ENCODE data around the gene SMTNL2.
"Not testable (repeated sequence)": the region's sequence is repeated elsewhere in the genome, so short reads cannot be mapped to it uniquely, and the experiment has no call there.

Gene SMTNL2

DNA sequence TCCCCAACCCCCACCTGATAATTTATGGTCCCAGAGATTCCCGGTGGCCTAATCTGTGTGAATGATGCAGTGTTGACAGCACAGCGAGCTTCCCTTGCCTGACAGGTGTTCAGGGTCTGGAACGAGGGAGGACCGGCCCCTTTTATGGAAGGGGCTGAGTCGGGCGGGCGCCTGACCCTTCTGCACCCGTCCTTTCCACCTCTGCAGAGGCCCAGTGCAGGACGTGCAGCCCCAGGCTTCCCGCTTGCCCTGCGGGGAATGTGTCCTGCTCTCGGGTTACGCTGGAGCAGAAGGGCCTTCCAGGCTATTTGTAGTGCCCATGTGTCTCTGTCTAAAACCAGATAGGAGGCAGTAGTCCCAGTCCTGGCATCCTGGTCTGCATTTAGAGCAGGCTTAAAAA lies 16.2 kb downstream of the SMTNL2 start:
- Histone ChIP-seq H3K4me1 (ENCODE audit: insufficient read depth, low read length) (peaks cover 15% of the 10 kb centered on the region; the same call in 1 of the 2 replicates), H3K9ac (ENCODE audit: low read depth, low read length) (no peak overlapping the region), H3K27me3 (ENCODE audit: insufficient read depth, low read length) (no peaks in the 10 kb centered on the region), H3K9me3 (ENCODE audit: insufficient read depth, low read depth, low read length) (no peaks in the 10 kb centered on the region), H3K27ac (ENCODE audit: low read length) (no peak overlapping the region), H3K36me3 (ENCODE audit: insufficient read depth, low read depth, low read length) (no peaks in the 10 kb centered on the region), H3K4me3 (ENCODE audit: low read length) (peak overlapping the region; percentile 47)

DNA sequence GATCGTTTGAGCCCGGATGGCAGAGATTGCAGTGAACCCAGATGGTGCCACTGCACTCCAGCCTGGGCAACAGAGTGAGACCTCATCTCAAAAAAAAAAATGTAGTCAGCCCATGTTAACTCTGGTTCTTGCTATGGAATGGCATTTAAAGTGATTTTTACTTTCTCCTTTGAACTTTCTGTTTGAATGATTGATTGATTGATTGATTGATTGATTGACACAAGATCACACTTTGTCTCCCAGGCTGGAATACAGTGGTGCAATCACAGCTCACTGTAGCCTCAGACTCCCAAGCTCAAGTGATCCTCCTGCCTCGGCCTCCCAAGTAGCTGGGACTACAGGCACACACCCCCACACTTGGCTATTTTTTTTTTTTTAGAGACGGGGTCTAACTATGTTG lies 17.0 kb downstream of the SMTNL2 start:
- H3K4me3 ChIP-seq (ENCODE audit: low read length), result no peak overlapping the region
- no peaks in the 10 kb centered on the region for H3K9me3 ChIP-seq (ENCODE audit: insufficient read depth, low read depth, low read length)
- no peaks in the 10 kb centered on the region for H3K27me3 ChIP-seq (ENCODE audit: insufficient read depth, low read length)
- H3K9ac ChIP-seq (ENCODE audit: low read depth, low read length), result no peak overlapping the region
- H3K4me1 ChIP-seq (ENCODE audit: insufficient read depth, low read length), result peaks cover 15% of the 10 kb centered on the region; the same call in 1 of the 2 replicates
- no peak overlapping the region for H3K27ac ChIP-seq (ENCODE audit: low read length)
- no peaks in the 10 kb centered on the region for H3K36me3 ChIP-seq (ENCODE audit: insufficient read depth, low read depth, low read length)

DNA sequence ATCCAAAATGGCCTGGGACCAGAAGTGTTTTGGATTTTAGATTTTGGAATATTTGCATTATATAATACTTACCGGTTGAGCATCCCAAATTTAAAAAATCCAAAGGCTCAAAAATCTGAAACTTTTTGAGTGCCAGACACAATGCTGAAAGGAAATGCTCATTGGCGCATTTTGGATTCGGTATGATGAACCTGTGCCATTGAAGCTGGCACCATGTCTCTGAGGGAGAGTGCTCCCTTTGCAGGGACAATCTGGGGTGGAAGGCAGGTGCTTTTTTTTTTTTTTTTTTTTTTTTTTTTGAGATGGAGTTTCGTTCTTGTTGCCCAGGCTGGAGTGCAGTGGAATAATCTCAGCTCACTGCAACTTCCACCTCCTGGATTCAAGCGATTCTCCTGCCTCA lies 17.7 kb downstream of the SMTNL2 start:
- H3K36me3 ChIP-seq (ENCODE audit: insufficient read depth, low read depth, low read length), result no peaks in the 10 kb centered on the region
- H3K4me1 ChIP-seq (ENCODE audit: insufficient read depth, low read length), result peaks cover 15% of the 10 kb centered on the region; the same call in 1 of the 2 replicates
- H3K4me3 ChIP-seq (ENCODE audit: low read length), result no peak overlapping the region
- H3K9ac ChIP-seq (ENCODE audit: low read depth, low read length), result no peak overlapping the region
- no peaks in the 10 kb centered on the region for H3K9me3 ChIP-seq (ENCODE audit: insufficient read depth, low read depth, low read length)
- H3K27me3 ChIP-seq (ENCODE audit: insufficient read depth, low read length), result no peaks in the 10 kb centered on the region
- no peak overlapping the region for H3K27ac ChIP-seq (ENCODE audit: low read length)

GRCh38 chr17:4604111-4604644 lies 19.8 kb downstream of the SMTNL2 start:
- no peak overlapping the region; the same call in 1 of the 2 replicates for H3K9ac ChIP-seq (ENCODE audit: low read depth, low read length)
- H3K27ac ChIP-seq (ENCODE audit: low read length), result no peak overlapping the region
- H3K4me3 ChIP-seq (ENCODE audit: low read length), result no peak overlapping the region
- no peaks in the 10 kb centered on the region for H3K27me3 ChIP-seq (ENCODE audit: insufficient read depth, low read length)
- no peaks in the 10 kb centered on the region for H3K36me3 ChIP-seq (ENCODE audit: insufficient read depth, low read depth, low read length)
- no peaks in the 10 kb centered on the region for H3K9me3 ChIP-seq (ENCODE audit: insufficient read depth, low read depth, low read length)
- H3K4me1 ChIP-seq (ENCODE audit: insufficient read depth, low read length), result peaks cover 19% of the 10 kb centered on the region; the same call in 1 of the 2 replicates

DNA sequence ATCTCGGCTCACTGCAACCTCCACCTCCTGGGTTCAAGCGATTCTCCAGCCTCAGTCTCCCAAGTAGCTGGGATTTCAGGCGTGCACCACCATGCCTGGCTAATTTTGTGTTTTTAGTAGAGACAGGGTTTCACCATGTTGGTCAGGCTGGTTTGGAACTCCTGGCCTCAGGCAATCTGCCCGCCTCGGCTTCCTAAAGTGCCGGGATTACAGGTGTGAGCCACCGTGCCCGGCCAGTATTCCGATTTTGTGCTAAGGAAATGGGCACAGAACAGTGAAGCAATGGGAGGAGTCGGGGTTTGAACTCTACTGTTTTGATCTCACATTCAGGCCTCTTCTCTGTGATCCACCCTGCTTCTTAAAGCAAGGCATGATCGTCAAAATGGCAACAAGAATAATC lies 20.4 kb downstream of the SMTNL2 start:
- not testable (repeated sequence) for H3K27ac ChIP-seq (ENCODE audit: low read length); H3K27me3 ChIP-seq (ENCODE audit: insufficient read depth, low read length); H3K9me3 ChIP-seq (ENCODE audit: insufficient read depth, low read depth, low read length); H3K36me3 ChIP-seq (ENCODE audit: insufficient read depth, low read depth, low read length); H3K4me3 ChIP-seq (ENCODE audit: low read length); H3K9ac ChIP-seq (ENCODE audit: low read depth, low read length)
- H3K4me1 ChIP-seq (ENCODE audit: insufficient read depth, low read length), result peaks cover 14% of the 10 kb centered on the region; the same call in 1 of the 2 replicates

DNA sequence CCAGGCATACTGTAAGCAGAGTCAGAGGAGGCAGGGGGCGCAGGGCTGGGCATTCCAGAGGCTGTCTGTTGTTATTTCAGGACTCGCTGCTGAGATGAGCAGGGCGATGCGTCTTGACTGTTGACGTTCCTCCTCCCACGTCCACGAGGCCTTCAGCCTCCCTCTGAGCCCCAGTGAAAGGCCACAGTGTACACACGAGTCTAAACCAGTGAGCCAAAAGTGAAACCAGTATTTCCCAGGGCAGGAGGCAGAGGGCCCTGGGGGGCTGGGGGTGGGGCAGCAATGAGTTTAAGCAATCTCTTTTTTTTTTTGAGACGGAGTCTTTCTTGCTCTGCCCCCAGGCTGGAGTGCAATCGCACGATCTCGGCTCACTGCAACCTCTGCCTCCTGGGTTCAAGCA lies 21.5 kb downstream of the SMTNL2 start:
- no peaks in the 10 kb centered on the region for H3K27me3 ChIP-seq (ENCODE audit: insufficient read depth, low read length)
- no peaks in the 10 kb centered on the region for H3K36me3 ChIP-seq (ENCODE audit: insufficient read depth, low read depth, low read length)
- H3K4me3 ChIP-seq (ENCODE audit: low read length), result no peak overlapping the region
- no peak overlapping the region for H3K9ac ChIP-seq (ENCODE audit: low read depth, low read length)
- peaks cover 5% of the 10 kb centered on the region; the same call in 1 of the 2 replicates for H3K4me1 ChIP-seq (ENCODE audit: insufficient read depth, low read length)
- H3K27ac ChIP-seq (ENCODE audit: low read length), result no peak overlapping the region
- H3K9me3 ChIP-seq (ENCODE audit: insufficient read depth, low read depth, low read length), result no peaks in the 10 kb centered on the region

DNA sequence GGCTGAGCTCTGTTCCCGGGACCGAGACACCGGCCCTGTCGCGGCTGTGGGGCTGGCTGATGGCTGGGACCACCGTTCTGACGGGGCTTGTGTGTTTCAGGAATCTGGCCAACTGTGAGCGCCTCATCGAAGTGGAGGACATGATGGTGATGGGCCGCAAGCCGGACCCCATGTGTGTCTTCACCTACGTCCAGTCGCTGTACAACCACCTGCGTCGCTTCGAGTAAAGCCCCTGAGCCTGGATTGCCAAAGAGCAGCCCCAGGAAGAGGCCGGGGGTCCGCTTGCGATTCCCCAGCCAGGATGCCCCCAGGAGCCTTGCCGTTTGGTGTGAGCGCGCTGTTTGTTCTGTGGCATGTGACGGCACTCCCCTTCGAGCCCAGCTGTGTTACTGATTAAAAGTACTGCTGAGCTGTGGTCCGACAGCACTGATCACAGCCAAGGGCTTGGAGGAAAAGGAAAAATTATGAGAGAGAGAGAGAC lies 23.0 kb downstream of the SMTNL2 start:
- Histone ChIP-seq H3K27ac (ENCODE audit: low read length) (no peak overlapping the region), H3K36me3 (ENCODE audit: insufficient read depth, low read depth, low read length) (no peaks in the 10 kb centered on the region), H3K9me3 (ENCODE audit: insufficient read depth, low read depth, low read length) (no peaks in the 10 kb centered on the region), H3K4me3 (ENCODE audit: low read length) (no peak overlapping the region), H3K4me1 (ENCODE audit: insufficient read depth, low read length) (peaks cover 4% of the 10 kb centered on the region; the same call in 1 of the 2 replicates), H3K27me3 (ENCODE audit: insufficient read depth, low read length) (no peaks in the 10 kb centered on the region), H3K9ac (ENCODE audit: low read depth, low read length) (no peak overlapping the region; the same call in 1 of the 2 replicates)

- H3K36me3 ChIP-seq (ENCODE audit: insufficient read depth, low read depth, low read length), result no peaks in the 10 kb centered on the region
- no peak overlapping the region for H3K4me3 ChIP-seq (ENCODE audit: low read length)
- no peak overlapping the region for H3K27ac ChIP-seq (ENCODE audit: low read length)
- H3K27me3 ChIP-seq (ENCODE audit: insufficient read depth, low read length), result no peaks in the 10 kb centered on the region
- peaks cover 4% of the 10 kb centered on the region; the same call in 1 of the 2 replicates for H3K4me1 ChIP-seq (ENCODE audit: insufficient read depth, low read length)
- H3K9ac ChIP-seq (ENCODE audit: low read depth, low read length), result no peak overlapping the region; the same call in 1 of the 2 replicates
- no peaks in the 10 kb centered on the region for H3K9me3 ChIP-seq (ENCODE audit: insufficient read depth, low read depth, low read length)
Observed at GRCh38 chr17:4607773-4608187, 23.5 kb downstream of the SMTNL2 start.

DNA sequence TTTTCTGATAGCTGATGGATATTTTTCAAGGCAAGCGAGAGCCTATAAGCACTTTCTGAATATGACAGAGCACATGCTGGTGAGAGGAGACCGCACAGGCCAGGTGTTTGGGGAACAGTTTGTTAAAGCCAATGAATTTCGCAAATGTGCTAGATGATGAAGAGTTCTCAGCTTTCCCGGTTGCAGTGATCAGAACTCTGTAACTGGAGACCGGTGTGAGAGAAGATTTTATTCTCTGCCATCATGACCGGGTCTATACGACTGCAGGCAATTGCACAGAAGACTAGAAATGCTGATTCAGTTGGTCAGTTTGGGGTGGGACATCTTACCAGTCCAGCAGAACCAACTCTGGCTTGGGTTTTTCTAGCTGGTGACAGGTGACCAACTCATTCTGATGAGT lies 25.4 kb downstream of the SMTNL2 start:
- Histone ChIP-seq H3K9me3 (ENCODE audit: insufficient read depth, low read depth, low read length) (no peaks in the 10 kb centered on the region), H3K27me3 (ENCODE audit: insufficient read depth, low read length) (no peaks in the 10 kb centered on the region), H3K9ac (ENCODE audit: low read depth, low read length) (no peak overlapping the region), H3K4me1 (ENCODE audit: insufficient read depth, low read length) (peaks cover 4% of the 10 kb centered on the region; the same call in 1 of the 2 replicates), H3K27ac (ENCODE audit: low read length) (no peak overlapping the region), H3K36me3 (ENCODE audit: insufficient read depth, low read depth, low read length) (no peaks in the 10 kb centered on the region), H3K4me3 (ENCODE audit: low read length) (no peak overlapping the region)

DNA sequence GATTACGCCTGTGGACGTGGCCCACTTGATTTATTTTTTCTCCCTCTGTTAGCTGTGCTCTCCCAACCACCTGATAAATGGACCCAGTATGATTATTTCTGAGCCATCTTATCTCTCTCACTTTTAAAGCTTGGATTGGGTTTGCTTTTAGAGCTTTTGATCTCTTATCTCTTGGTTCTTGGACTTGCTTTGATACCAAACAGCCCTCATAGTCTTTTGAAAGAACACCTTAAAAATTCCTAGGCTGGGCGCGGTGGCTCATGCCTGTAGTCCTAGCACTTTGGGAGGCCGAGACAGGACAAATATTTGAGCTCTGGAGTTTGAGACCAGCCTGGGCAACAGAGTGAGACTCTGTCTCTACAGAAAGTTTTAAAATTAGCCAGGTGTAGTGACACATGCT lies 25.8 kb downstream of the SMTNL2 start:
- no peak overlapping the region for H3K27ac ChIP-seq (ENCODE audit: low read length)

DNA sequence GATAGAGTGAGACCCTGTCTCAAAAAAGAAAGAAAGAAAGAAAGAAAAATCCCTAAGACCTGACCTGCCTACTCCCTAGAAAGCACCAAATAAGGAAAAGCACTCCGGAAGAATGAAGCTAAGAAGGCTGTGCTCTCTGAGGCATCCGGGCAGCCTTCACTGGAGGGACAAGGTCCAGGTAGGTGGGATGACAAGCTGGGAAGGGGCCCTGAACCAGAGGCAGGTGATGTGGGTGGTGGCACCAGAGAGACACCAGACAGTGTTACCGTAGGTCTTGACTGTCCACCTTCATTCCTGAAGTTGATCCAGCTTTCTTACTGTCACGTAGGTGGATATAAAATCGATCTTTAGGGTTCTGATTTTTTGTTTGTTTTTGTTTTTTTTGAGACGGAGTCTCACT lies 26.3 kb downstream of the SMTNL2 start:
- Histone ChIP-seq H3K4me1 (ENCODE audit: insufficient read depth, low read length) (peaks cover 4% of the 10 kb centered on the region; the same call in 1 of the 2 replicates), H3K4me3 (ENCODE audit: low read length) (no peak overlapping the region), H3K9ac (ENCODE audit: low read depth, low read length) (no peak overlapping the region), H3K36me3 (ENCODE audit: insufficient read depth, low read depth, low read length) (no peaks in the 10 kb centered on the region), H3K27ac (ENCODE audit: low read length) (no peak overlapping the region), H3K9me3 (ENCODE audit: insufficient read depth, low read depth, low read length) (no peaks in the 10 kb centered on the region), H3K27me3 (ENCODE audit: insufficient read depth, low read length) (no peaks in the 10 kb centered on the region)

More for the DNA sequence above, 25.8 kb downstream of the SMTNL2 start:
- Histone ChIP-seq H3K9ac (ENCODE audit: low read depth, low read length) (no peak overlapping the region), H3K36me3 (ENCODE audit: insufficient read depth, low read depth, low read length) (no peaks in the 10 kb centered on the region), H3K9me3 (ENCODE audit: insufficient read depth, low read depth, low read length) (no peaks in the 10 kb centered on the region), H3K27me3 (ENCODE audit: insufficient read depth, low read length) (no peaks in the 10 kb centered on the region), H3K4me3 (ENCODE audit: low read length) (no peak overlapping the region), H3K4me1 (ENCODE audit: insufficient read depth, low read length) (peaks cover 4% of the 10 kb centered on the region; the same call in 1 of the 2 replicates)

DNA sequence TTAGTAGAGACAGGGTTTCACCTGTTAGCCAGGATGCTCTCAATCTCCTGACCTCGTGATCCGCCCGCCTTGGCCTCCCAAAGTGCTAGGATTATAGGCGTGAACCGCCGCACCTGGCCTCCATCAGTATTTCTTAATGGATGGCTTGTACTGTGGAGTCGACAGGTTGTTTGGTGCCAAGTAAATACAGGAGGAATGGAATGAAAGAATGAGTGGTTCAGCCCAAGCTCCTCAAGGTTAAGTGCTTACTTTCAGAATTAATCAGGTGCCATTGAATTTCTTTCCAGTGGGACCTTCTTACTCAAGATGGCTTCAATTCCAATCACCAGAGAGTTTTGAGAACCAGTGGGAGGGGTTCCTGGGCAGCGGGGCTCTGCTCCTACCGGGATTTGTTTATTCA lies 32.1 kb downstream of the SMTNL2 start:
- no peak overlapping the region for H3K9ac ChIP-seq (ENCODE audit: low read depth, low read length)
- H3K4me3 ChIP-seq (ENCODE audit: low read length), result no peak overlapping the region
- H3K27ac ChIP-seq (ENCODE audit: low read length), result no peak overlapping the region
- no peaks in the 10 kb centered on the region for H3K9me3 ChIP-seq (ENCODE audit: insufficient read depth, low read depth, low read length)
- peaks cover 8% of the 10 kb centered on the region; the same call in 1 of the 2 replicates for H3K4me1 ChIP-seq (ENCODE audit: insufficient read depth, low read length)
- no peaks in the 10 kb centered on the region for H3K36me3 ChIP-seq (ENCODE audit: insufficient read depth, low read depth, low read length)
- H3K27me3 ChIP-seq (ENCODE audit: insufficient read depth, low read length), result no peaks in the 10 kb centered on the region; the same call in 1 of the 2 replicates

Measured in iPS-20b (cell line).